ENCODE measurements around the gene EEF1E1. TPM values are rescaled to one million over a fixed set of nuclear protein-coding genes. Genes with fewer than 3 reads are reported as not detected.
"Not testable (repeated sequence)": the region's sequence is repeated elsewhere in the genome, so short reads cannot be mapped to it uniquely, and the experiment has no call there.

The EEF1E1 gene
- total RNA-seq, 1 donor from 2014 or later = 52.6 TPM

DNA sequence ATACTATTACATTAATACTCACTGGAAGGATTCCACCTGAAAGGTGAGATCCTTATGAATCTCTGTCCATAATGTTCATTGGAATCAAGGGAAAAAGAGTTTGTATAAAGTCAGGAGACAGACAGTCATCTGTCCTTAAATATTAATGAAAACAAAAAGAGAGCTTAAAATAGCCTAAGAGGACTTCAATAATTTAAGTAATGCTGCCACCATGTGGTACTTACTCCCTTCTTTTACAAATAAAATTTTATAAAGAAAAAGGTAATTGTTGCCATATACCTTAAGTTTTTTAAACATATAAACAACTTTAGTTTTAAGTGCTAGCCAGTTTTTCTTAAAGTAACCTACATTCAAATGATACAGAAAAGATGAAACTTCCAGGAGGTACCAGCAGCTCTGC lies 43.2 kb downstream of the EEF1E1 start:
- H3K27me3 ChIP-seq (ENCODE audit: control insufficient read depth, insufficient read depth, low read length) = no peaks in the 10 kb centered on the region
- H3K36me3 ChIP-seq (ENCODE audit: control insufficient read depth, insufficient read depth, low read length) = no peaks in the 10 kb centered on the region
- DNase-seq (ENCODE audit: low read depth) = no peak
- no peak overlapping the region for H3K4me3 ChIP-seq (ENCODE audit: low read depth, low read length)
- peak; percentile 13 for TF ChIP-seq CTCF (IDR thresholded peaks at IDR 0.05; ENCODE audit: insufficient read depth, low read length, poor library complexity, severe bottlenecking)

GRCh38 chr6:8057793-8058192 lies 44.6 kb downstream of the EEF1E1 start:
- no peak for DNase-seq (ENCODE audit: low read depth)
- H3K36me3 ChIP-seq (ENCODE audit: control insufficient read depth, insufficient read depth, low read length) = no peaks in the 10 kb centered on the region
- no peaks in the 10 kb centered on the region for H3K27me3 ChIP-seq (ENCODE audit: control insufficient read depth, insufficient read depth, low read length)
- H3K4me3 ChIP-seq (ENCODE audit: low read depth, low read length) = no peak overlapping the region
- TF ChIP-seq CTCF (IDR thresholded peaks at IDR 0.05; ENCODE audit: insufficient read depth, low read length, poor library complexity, severe bottlenecking) = no peak

DNA sequence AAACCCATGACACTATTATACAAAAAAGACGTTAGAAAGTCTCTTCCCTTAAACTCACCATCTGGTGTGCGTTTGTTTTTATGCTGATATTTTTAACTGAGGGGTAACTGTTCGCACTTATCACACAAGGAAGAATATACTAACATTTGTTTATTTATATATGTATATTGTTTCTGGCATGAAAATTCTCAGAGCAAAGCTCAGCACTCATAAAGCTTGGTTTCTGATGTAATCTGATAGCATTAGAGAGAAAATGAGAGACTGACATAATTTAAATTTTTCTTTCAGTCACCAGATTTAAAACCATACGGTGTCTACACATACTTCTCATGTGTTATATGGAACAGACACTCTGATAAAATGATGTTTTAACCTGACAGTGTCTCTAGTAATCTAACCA lies 45.1 kb downstream of the EEF1E1 start:
- no peak for DNase-seq (ENCODE audit: low read depth)

DNA sequence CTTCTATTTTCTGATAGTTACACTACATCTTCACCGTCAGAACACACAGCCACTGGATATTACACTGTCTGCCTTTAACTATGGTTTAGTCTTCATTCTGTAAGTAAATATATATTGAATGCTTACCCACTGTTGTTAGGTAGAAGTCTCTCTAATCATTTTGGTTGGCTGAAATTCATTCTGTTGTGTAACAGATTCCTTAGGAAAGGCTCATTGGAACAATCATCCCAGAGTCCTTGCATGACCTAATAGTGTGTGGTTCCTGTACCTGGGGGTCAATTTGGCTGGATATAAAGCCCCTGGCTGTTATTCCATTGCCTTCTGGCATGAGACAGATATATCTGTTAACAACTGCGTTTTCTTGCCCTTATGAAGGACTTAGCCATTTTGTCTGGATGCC lies 48.1 kb downstream of the EEF1E1 start:
- no peak for TF ChIP-seq CTCF (IDR thresholded peaks at IDR 0.05; ENCODE audit: insufficient read depth, low read length, poor library complexity, severe bottlenecking)
- Histone ChIP-seq H3K4me3 (ENCODE audit: low read depth, low read length) (no peak overlapping the region), H3K36me3 (ENCODE audit: control insufficient read depth, insufficient read depth, low read length) (no peaks in the 10 kb centered on the region), H3K27me3 (ENCODE audit: control insufficient read depth, insufficient read depth, low read length) (no peaks in the 10 kb centered on the region)
- DNase-seq (ENCODE audit: low read depth) = no peak

More for the DNA sequence above, 45.1 kb downstream of the EEF1E1 start:
- no peaks in the 10 kb centered on the region for H3K36me3 ChIP-seq (ENCODE audit: control insufficient read depth, insufficient read depth, low read length)
- H3K27me3 ChIP-seq (ENCODE audit: control insufficient read depth, insufficient read depth, low read length) = no peaks in the 10 kb centered on the region
- H3K4me3 ChIP-seq (ENCODE audit: low read depth, low read length) = no peak overlapping the region
- TF ChIP-seq CTCF (IDR thresholded peaks at IDR 0.05; ENCODE audit: insufficient read depth, low read length, poor library complexity, severe bottlenecking) = no peak

- TF ChIP-seq CTCF (IDR thresholded peaks at IDR 0.05; ENCODE audit: insufficient read depth, low read length, poor library complexity, severe bottlenecking) = no peak
Observed at GRCh38 chr6:8047541-8048292, 54.6 kb downstream of the EEF1E1 start.

GRCh38 chr6:8045769-8046168 lies 56.6 kb downstream of the EEF1E1 start:
- not testable (repeated sequence) for H3K36me3 ChIP-seq (ENCODE audit: control insufficient read depth, insufficient read depth, low read length); H3K4me3 ChIP-seq (ENCODE audit: low read depth, low read length); DNase-seq (ENCODE audit: low read depth); H3K27me3 ChIP-seq (ENCODE audit: control insufficient read depth, insufficient read depth, low read length)

More at GRCh38 chr6:8047541-8048292, 54.6 kb downstream of the EEF1E1 start:
- Histone ChIP-seq H3K4me3 (ENCODE audit: low read depth, low read length) (no peak overlapping the region), H3K27me3 (ENCODE audit: control insufficient read depth, insufficient read depth, low read length) (no peaks in the 10 kb centered on the region), H3K36me3 (ENCODE audit: control insufficient read depth, insufficient read depth, low read length) (no peaks in the 10 kb centered on the region)
- DNase-seq (ENCODE audit: low read depth) = no peak
